GM10248 (cell line): ENCODE results near the gene DPH1.

ENCODE experiments used
- CTCF ChIA-PET: fragments of 300-600 bp; sonication (Branson Sonifier 250); formaldehyde crosslinking; extraction: SDS; loops from one replicate; lab custom pipeline; 2021; ENCODE audit warnings: antibody characterized with exemption; lab: Yijun Ruan, JAX
- POLR2A ChIA-PET: fragments of 350-650 bp; sonication (Branson Sonifier 250); formaldehyde crosslinking; extraction: SDS; loops from one replicate; lab custom pipeline; 2020; ENCODE audit warnings: antibody characterized with exemption; lab: Yijun Ruan, JAX
- DNase-seq: peaks from one replicate; pipeline ENCODE4 v3.0.0; 2012; ENCODE audit errors: extremely low spot score
- TF ChIP-seq, protein P1 (sequence below): IDR thresholded peaks from 2 replicates; pipeline ENCODE4 v1.5.1; 2012; ENCODE audit warnings: mild to moderate bottlenecking, low read depth; ENCODE audit errors: extremely low read depth, missing control alignments, control extremely low read depth

The DPH1 gene

DNA sequence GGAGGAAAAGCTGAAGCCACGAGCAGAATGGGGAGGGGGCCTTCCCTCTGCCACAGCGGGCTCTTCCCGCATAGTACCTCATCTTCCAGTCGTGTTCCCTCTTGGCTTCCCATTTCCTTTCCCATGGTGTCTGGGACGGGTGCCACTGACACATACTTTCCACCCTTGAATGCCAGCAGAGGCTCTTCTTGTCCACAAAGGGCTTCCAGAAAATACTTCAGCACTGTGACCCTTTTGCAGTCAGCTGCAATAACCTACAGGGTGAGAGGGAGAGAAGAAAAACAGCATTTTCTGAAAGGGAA, 55.6 kb downstream of the DPH1 start:
- POLR2A ChIA-PET, result interaction anchor here (0.7 kb wide), 1 partner anchor 137 kb away, joined by 3 read pairs; no protein-coding TSS in a partner anchor
- DNase-seq, result no peak
- CTCF ChIA-PET, result interaction anchor here (1.0 to 12.7 kb wide), 9 partner anchors 10 to 245 kb away, joined by 3 to 188 read pairs (median 10); partner anchors contain the start of gene HIC1
- TF ChIP-seq, protein P1, sequence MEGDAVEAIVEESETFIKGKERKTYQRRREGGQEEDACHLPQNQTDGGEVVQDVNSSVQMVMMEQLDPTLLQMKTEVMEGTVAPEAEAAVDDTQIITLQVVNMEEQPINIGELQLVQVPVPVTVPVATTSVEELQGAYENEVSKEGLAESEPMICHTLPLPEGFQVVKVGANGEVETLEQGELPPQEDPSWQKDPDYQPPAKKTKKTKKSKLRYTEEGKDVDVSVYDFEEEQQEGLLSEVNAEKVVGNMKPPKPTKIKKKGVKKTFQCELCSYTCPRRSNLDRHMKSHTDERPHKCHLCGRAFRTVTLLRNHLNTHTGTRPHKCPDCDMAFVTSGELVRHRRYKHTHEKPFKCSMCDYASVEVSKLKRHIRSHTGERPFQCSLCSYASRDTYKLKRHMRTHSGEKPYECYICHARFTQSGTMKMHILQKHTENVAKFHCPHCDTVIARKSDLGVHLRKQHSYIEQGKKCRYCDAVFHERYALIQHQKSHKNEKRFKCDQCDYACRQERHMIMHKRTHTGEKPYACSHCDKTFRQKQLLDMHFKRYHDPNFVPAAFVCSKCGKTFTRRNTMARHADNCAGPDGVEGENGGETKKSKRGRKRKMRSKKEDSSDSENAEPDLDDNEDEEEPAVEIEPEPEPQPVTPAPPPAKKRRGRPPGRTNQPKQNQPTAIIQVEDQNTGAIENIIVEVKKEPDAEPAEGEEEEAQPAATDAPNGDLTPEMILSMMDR, result no peak

DNA sequence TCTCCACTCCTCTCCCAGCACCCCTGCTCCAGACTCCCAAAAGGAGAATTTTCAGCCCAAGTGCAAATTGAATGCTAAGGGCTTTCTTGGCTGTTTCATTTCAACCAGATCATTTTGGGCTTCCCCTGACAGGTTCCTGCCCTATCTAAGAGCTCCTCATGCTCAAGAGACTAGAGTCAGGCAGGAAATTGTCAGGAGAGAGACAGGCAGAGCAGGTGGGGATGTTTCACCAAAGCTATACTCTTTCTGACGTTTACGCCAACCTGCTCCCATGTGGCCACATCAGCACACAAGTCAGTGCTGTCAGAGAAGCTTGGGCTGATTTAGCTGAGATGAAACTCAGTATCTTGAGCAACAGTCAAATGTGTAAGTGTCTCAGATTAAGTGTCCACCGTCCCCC, 56.4 kb downstream of the DPH1 start:
- TF ChIP-seq, protein P1, result no peak
- POLR2A ChIA-PET, result interaction anchor here (0.7 to 1.5 kb wide), 2 partner anchors 15 to 31 kb away, joined by 3 to 4 read pairs; partner anchors contain the start of gene HIC1
- no peak for DNase-seq
- CTCF ChIA-PET, result interaction anchor here (0.7 to 12.7 kb wide), 10 partner anchors 9 to 159 kb away, joined by 3 to 188 read pairs (median 8); partner anchors contain the start of gene HIC1

DNA sequence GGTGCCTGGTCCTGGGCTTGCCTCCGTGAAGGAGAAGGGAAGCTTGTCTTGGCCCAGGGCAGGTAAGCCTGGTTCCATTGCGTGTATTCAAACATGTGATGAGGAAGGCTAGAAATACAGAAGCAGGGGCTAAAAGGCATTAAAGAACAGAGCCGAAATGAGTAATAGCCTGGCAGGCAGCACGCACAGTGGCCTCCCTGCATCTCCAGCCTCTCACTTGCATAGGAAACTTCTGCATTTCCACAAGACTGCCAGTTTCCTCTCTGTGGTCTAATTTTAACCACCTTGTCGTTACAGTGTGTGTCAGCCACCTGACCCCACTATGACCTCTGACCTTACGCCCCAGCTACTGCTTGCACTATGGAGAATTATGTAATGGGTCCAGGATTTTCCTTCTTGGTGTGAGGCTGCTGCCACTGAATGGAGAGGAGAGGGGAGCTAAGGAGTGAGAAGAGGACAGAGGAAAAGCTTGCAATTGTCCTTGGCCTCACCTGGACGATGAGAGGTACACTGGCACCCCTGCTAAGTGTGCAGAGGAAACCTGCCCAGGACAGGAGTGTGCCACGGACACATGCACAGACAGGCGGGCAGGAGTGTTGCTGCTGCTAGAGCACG, 57.8 kb downstream of the DPH1 start:
- POLR2A ChIA-PET, result interaction anchor here (0.5 to 1.5 kb wide), 4 partner anchors 17 to 179 kb away, joined by 3 to 4 read pairs (median 3); no protein-coding TSS in a partner anchor
- CTCF ChIA-PET, result interaction anchor here (0.9 to 12.7 kb wide), 11 partner anchors 13 to 171 kb away, joined by 3 to 188 read pairs (median 8); partner anchors contain the start of gene HIC1
- TF ChIP-seq, protein P1, result no peak
- peak; percentile 68 for DNase-seq

DNA sequence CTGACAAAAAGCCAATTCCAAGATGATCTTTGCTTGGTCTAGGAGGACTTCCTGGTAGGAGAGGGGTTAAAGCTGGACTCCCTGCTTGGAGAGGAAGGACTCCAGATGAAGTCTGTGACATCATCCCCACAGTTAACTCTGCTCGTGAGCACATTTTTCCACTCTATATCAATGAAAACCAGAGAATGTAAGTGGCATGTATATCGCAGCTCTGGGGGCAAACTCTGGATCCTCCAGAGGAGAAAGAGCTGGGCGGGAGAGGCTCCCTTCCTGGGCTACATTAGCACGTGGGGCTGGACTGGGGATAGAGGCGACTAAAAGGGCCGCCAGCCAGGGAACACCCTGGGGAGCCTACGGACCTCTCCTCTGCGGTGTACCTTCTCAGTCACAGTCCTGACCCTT, 59.1 kb downstream of the DPH1 start:
- DNase-seq, result no peak
- TF ChIP-seq, protein P1, result no peak
- ChIA-PET POLR2A (interaction anchor here (0.7 to 1.5 kb wide), 8 partner anchors 18 to 171 kb away, joined by 3 to 8 read pairs (median 3); no protein-coding TSS in a partner anchor), CTCF (interaction anchor here (0.8 to 12.7 kb wide), 16 partner anchors 9 to 327 kb away, joined by 3 to 188 read pairs (median 7); partner anchors contain the start of gene HIC1)

DNA sequence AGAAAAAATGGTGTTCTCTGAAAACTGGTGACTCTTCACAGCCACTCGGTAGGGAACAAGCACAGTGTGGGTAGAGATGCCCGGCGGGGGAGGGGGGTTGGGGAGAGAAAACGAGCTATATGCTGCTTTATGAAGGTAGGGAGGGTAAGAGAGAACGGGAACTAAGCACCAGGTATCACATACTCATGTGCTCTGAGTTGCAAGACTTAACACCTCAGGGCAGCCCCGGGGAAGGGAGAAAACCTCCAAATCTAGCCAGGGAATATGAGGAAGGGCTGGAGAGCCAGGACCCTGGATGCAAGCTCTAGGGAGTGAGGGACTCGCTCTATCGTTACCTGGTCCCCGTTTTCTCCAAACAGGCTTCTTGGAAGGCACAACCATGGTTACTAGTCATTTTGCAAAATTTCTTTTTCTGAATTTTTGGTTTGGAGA, 60.3 kb downstream of the DPH1 start:
- TF ChIP-seq, protein P1, result no peak
- CTCF ChIA-PET, result interaction anchor here (0.9 to 12.7 kb wide), 16 partner anchors 8 to 164 kb away, joined by 3 to 188 read pairs (median 6); partner anchors contain the start of gene HIC1
- no peak for DNase-seq
- POLR2A ChIA-PET, result interaction anchor here (1.1 to 1.5 kb wide), 2 partner anchors 22 to 170 kb away, joined by 3 to 4 read pairs; no protein-coding TSS in a partner anchor

DNA sequence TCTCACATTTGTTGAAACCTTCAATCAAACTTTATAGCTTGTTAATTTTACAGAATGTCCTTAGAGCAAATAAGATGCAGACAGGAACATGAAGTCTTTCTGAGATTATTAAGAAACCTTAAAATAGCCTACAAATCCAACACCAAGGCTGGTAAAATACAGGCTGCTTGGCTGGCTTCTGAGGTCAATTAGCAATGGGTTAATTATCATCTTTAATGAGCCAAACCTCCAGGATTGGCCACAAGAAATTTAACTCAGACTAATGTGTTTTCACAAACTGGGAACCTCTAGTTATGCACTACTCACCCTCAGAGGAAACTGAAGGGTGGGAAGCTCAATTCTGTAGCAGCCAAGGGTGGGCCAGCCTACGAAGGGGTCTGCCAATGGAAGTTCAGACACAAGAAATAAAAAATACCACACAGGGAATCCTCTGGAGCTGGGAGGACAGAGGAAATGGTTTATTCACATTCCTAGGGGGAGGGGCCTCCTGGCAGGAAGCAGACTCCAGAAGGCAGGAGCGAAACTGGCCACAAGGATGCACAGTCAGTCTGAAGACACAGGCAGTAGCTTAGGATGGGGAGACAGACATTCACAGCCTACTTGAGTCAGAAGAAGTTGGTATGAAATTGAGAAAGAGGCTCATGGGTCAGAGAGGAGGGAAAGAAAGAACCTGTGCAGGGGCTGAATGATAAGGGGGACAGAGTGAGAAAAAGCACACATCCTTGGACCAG, 61.0 kb downstream of the DPH1 start:
- ChIA-PET CTCF (interaction anchor here (0.9 to 12.7 kb wide), 14 partner anchors 10 to 163 kb away, joined by 3 to 188 read pairs (median 5); partner anchors contain the start of gene HIC1), POLR2A (interaction anchor here (0.6 to 1.5 kb wide), 2 partner anchors 36 to 169 kb away, joined by 3 to 4 read pairs; partner anchors contain the start of gene HIC1)
- DNase-seq, result no peak
- TF ChIP-seq, protein P1, result no peak
